ENCODE results near the gene EPN1.
"Not testable (repeated sequence)": the region's sequence is repeated elsewhere in the genome, so short reads cannot be mapped to it uniquely, and the experiment has no call there.

Gene EPN1

DNA sequence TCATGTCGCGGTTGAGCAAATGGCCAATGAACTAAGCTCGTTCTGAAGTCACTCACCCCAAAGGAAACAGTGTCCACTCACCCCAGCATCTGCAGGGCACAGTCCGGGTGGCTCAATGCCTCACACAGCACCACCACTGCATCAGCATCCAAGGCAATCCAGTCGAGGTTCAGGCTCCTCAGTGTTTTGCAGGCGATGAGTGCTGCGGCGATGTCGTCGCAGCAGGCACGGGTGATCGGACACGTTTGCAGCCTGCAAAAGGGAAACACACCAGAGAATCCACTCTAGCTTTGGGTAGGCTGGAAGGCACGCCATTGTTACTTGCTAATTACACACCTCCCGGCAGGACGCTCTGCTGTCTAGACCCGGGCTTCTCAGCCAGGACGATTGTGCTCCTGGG lies 36.7 kb downstream of the EPN1 start:
- Histone ChIP-seq H3K9me3 (ENCODE audit: control insufficient read depth in 2 of 2, low read length in 2 of 2) (no peaks in the 10 kb centered on the region), H3K36me3 (ENCODE audit: control insufficient read depth in 2 of 2, insufficient read depth in 2 of 2, low read length in 2 of 2) (no peaks in the 10 kb centered on the region), H3K27ac (ENCODE audit: low read length) (no peak overlapping the region), H3K4me3 (ENCODE audit: low read length in 2 of 2) (no peak overlapping the region), H3K9ac (ENCODE audit: low read length in 2 of 2) (no peak overlapping the region), H3K27me3 (ENCODE audit: control insufficient read depth in 1 of 2, insufficient read depth in 2 of 2, low read length in 2 of 2) (peaks cover 3 to 4% of the 10 kb centered on the region in 2 donors), H3K4me1 (ENCODE audit: control insufficient read depth, insufficient read depth, low read length) (no peaks in the 10 kb centered on the region)

DNA sequence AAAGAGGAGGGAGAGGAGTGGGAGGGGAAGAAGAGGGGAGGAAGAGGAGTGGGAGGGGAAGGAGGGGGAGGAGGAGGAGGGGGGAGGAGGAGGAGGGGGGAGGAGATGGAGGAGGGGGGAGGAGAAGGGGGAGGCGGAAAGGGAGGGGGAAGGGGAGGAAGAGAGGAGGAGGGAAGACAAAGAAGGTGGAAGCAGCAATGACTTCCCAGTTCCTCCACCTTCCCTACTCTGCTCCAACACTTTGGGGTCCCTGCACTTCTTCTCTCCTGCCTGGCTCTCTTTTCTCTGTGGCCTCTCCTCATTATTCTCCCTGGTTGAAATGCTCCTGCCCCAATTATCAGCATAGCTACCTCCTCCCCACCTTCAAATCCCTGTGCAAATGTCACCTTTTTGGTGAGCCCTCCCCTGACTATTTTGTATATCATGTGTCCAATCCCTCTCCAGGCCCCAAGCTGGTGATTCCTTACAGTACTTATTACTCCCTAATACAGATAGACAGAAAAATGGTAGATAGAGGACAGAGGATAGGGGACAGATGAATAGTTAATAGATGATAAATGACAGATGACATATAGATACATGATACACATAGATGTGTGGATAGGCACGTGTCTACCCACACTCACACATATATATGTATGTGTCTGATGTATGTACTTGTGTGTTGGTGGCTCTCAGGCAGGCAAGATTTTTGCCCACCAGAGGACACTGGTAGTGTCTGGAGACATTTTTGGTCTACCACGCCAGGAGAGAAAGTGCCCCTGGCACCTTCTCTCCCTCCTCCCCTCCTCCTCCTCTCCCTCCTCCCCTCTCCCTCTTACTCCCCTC lies 38.0 kb downstream of the EPN1 start:
- peaks cover 5 to 13% of the 10 kb centered on the region in 2 donors for H3K27me3 ChIP-seq (ENCODE audit: control insufficient read depth in 1 of 2, insufficient read depth in 2 of 2, low read length in 2 of 2)
- H3K27ac ChIP-seq (ENCODE audit: low read length): no peak overlapping the region
- no peaks in the 10 kb centered on the region for H3K9me3 ChIP-seq (ENCODE audit: control insufficient read depth in 2 of 2, low read length in 2 of 2)
- H3K9ac ChIP-seq (ENCODE audit: low read length in 2 of 2): no peak overlapping the region
- H3K4me1 ChIP-seq (ENCODE audit: control insufficient read depth, insufficient read depth, low read length): no peaks in the 10 kb centered on the region
- no peaks in the 10 kb centered on the region for H3K36me3 ChIP-seq (ENCODE audit: control insufficient read depth in 2 of 2, insufficient read depth in 2 of 2, low read length in 2 of 2)
- H3K4me3 ChIP-seq (ENCODE audit: low read length in 2 of 2): no peak overlapping the region

DNA sequence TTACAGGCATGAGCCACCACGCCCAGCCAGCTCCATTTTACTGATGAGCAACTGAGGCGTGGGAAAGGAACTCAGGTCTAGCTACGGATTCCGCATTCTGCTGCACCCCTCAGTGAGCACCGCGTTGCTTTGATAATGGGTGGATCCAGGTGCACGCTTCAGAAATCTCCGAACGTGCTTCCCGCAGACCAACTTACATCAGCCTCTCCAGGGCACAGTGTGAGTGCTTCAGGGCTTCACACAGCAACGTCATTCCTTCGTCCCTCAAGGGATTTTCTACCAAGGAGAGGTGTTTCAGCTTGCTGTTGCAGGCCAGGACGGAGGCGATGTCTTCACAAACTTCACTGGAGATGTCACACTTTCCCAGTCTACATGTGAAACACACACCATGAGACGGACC lies 41.5 kb downstream of the EPN1 start:
- no peaks in the 10 kb centered on the region for H3K4me1 ChIP-seq (ENCODE audit: control insufficient read depth, insufficient read depth, low read length)
- H3K27ac ChIP-seq (ENCODE audit: low read length): no peak overlapping the region
- H3K27me3 ChIP-seq (ENCODE audit: control insufficient read depth in 1 of 2, insufficient read depth in 2 of 2, low read length in 2 of 2): peaks cover 15 to 26% of the 10 kb centered on the region in 2 donors
- no peak overlapping the region for H3K4me3 ChIP-seq (ENCODE audit: low read length in 2 of 2)
- H3K36me3 ChIP-seq (ENCODE audit: control insufficient read depth in 2 of 2, insufficient read depth in 2 of 2, low read length in 2 of 2): no peaks in the 10 kb centered on the region
- peaks cover 0 to 5% of the 10 kb centered on the region in 2 donors for H3K9me3 ChIP-seq (ENCODE audit: control insufficient read depth in 2 of 2, low read length in 2 of 2)
- H3K9ac ChIP-seq (ENCODE audit: low read length in 2 of 2): no peak overlapping the region

DNA sequence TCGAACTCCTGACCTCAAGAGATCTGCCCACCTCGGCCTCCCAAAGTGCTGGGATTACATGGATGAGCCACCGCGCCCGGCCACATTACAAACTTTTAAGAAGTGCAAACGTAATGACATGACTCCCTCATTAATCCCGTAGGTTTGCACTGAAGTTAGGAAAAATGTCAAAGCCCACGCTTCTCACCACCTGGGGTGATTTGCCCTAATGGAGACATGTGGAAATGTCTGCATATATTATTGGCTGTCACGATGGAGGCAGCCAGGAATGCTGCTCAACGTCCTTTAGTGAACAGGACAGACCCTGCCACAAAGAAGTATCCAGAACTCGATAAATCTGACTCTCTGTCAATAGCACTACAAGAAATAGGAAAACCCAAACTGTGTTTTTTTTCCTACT lies 42.2 kb downstream of the EPN1 start:
- no peak overlapping the region for H3K9ac ChIP-seq (ENCODE audit: low read length in 2 of 2)
- H3K27me3 ChIP-seq (ENCODE audit: control insufficient read depth in 1 of 2, insufficient read depth in 2 of 2, low read length in 2 of 2): peaks cover 15 to 26% of the 10 kb centered on the region in 2 donors
- H3K4me3 ChIP-seq (ENCODE audit: low read length in 2 of 2): no peak overlapping the region
- no peaks in the 10 kb centered on the region for H3K36me3 ChIP-seq (ENCODE audit: control insufficient read depth in 2 of 2, insufficient read depth in 2 of 2, low read length in 2 of 2)
- H3K4me1 ChIP-seq (ENCODE audit: control insufficient read depth, insufficient read depth, low read length): no peaks in the 10 kb centered on the region
- no peak overlapping the region for H3K27ac ChIP-seq (ENCODE audit: low read length)
- H3K9me3 ChIP-seq (ENCODE audit: control insufficient read depth in 2 of 2, low read length in 2 of 2): peaks cover 3 to 5% of the 10 kb centered on the region in 2 donors

DNA sequence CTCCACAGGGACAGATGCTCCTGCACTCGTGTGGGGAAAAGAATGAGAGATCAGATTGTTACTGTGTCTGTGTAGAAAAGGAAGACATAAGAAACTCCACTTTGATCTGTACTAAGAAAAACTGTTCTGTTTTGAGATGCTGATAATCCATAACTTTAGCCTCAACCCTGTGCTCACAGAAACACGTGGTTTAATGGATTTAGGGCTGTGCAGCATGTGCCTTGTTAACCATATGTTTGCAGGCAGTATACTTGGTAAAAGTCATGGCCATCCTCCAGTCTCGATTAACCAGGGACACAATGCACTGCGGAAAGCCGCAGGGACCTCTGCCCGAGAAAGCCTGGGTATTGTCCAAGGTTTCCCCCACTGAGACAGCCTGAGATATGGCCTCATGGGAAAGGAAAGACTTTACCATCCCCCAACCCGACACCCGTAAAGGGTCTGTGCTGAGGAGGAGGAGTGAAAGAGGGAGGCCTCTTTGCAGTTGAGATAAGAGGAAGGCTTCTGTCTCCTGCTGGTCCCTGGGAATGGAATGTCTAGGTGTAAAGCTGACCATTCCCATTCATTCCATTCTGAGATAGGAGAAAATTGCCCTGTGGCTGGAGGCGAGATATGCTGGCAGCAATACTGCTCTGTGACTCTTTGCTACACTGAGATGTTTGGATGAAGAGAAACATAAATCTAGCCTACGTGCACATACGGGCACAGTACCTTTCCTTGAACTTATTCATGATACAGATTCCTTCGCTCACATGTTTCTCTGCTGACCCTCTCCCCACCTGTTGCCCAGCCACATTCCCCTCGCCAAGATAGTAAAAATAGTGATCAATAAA lies 43.1 kb downstream of the EPN1 start:
- H3K9ac ChIP-seq (ENCODE audit: low read length in 2 of 2); H3K36me3 ChIP-seq (ENCODE audit: control insufficient read depth in 2 of 2, insufficient read depth in 2 of 2, low read length in 2 of 2); H3K4me3 ChIP-seq (ENCODE audit: low read length in 2 of 2); H3K27ac ChIP-seq (ENCODE audit: low read length); H3K9me3 ChIP-seq (ENCODE audit: control insufficient read depth in 2 of 2, low read length in 2 of 2); H3K4me1 ChIP-seq (ENCODE audit: control insufficient read depth, insufficient read depth, low read length): not testable (repeated sequence)
- peaks cover 15 to 26% of the 10 kb centered on the region in 2 donors for H3K27me3 ChIP-seq (ENCODE audit: control insufficient read depth in 1 of 2, insufficient read depth in 2 of 2, low read length in 2 of 2)

DNA sequence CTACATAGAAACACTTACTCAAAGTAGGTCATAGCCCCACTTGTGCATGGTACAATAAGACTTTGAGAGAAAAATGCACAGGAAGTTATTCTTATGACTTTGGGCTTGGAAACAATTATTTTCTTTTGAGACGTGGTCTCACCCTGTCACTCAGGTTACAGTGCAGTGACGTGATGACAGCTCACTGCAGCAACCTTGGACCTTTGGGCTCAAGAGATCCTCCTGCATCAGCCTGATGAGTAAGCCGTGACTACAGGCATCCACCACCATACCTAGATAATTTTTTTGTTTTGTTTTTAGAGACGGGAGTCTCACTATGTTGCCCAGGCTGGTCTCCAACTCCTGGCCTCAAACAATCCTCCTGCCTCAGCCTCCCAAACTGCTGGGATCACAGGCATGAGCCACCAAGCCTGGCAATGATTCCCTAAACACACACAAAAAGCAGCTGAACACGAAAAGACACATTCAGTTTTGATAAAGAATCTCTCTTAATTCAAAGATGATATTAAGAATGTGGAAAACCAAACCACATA lies 45.3 kb downstream of the EPN1 start:
- Histone ChIP-seq H3K27ac (ENCODE audit: low read length) (no peak overlapping the region), H3K4me3 (ENCODE audit: low read length in 2 of 2) (no peak overlapping the region), H3K4me1 (ENCODE audit: control insufficient read depth, insufficient read depth, low read length) (no peaks in the 10 kb centered on the region), H3K27me3 (ENCODE audit: control insufficient read depth in 1 of 2, insufficient read depth in 2 of 2, low read length in 2 of 2) (peaks cover 15 to 26% of the 10 kb centered on the region in 2 donors), H3K9me3 (ENCODE audit: control insufficient read depth in 2 of 2, low read length in 2 of 2) (peaks cover 5 to 7% of the 10 kb centered on the region in 2 donors), H3K36me3 (ENCODE audit: control insufficient read depth in 2 of 2, insufficient read depth in 2 of 2, low read length in 2 of 2) (no peaks in the 10 kb centered on the region), H3K9ac (ENCODE audit: low read length in 2 of 2) (no peak overlapping the region)

DNA sequence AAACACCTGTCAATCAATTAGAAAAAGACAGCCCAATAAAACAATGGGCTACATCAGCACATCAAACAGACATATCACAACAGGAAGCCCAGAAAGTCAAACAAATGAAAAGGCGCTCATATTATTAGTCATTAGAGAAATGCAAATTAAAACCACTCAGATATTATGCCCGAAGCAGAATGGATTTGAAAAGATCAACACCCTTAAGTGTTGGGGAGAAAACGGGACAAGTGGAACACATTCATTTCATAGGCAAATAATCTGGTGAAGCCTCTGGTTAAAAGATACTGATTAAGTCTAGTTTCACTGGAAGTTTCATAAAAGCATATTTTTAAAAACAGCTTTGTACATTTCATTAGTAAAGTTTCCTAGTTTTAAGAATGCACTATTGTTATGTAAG lies 45.8 kb downstream of the EPN1 start:
- H3K27ac ChIP-seq (ENCODE audit: low read length): no peak overlapping the region
- peaks cover 15 to 26% of the 10 kb centered on the region in 2 donors for H3K27me3 ChIP-seq (ENCODE audit: control insufficient read depth in 1 of 2, insufficient read depth in 2 of 2, low read length in 2 of 2)
- no peaks in the 10 kb centered on the region for H3K4me1 ChIP-seq (ENCODE audit: control insufficient read depth, insufficient read depth, low read length)
- peaks cover 5 to 7% of the 10 kb centered on the region in 2 donors for H3K9me3 ChIP-seq (ENCODE audit: control insufficient read depth in 2 of 2, low read length in 2 of 2)
- no peak overlapping the region for H3K9ac ChIP-seq (ENCODE audit: low read length in 2 of 2)
- H3K4me3 ChIP-seq (ENCODE audit: low read length in 2 of 2): no peak overlapping the region
- no peaks in the 10 kb centered on the region for H3K36me3 ChIP-seq (ENCODE audit: control insufficient read depth in 2 of 2, insufficient read depth in 2 of 2, low read length in 2 of 2)

DNA sequence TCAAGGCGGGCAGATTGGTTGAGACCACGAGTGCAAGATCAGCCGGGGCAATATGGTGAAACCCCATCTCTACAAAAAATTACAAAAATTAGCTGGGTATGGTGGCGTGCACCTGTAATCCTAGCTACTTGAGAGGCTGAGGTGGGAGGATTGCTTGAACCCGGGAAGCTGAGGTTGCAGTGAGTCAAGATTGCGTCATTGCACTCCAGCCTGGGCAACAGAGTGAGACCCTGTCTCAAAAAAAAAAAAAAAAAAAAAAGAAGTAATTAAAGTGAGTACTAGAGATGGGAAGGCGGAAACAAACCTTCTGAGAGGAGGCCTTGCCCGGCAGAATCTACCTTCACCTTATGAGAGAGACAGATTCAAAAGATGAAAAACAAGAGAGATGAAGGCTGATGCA lies 48.5 kb downstream of the EPN1 start:
- H3K4me1 ChIP-seq (ENCODE audit: control insufficient read depth, insufficient read depth, low read length): no peaks in the 10 kb centered on the region
- H3K27ac ChIP-seq (ENCODE audit: low read length): no peak overlapping the region
- no peaks in the 10 kb centered on the region for H3K36me3 ChIP-seq (ENCODE audit: control insufficient read depth in 2 of 2, insufficient read depth in 2 of 2, low read length in 2 of 2)
- H3K27me3 ChIP-seq (ENCODE audit: control insufficient read depth in 1 of 2, insufficient read depth in 2 of 2, low read length in 2 of 2): peaks cover 8 to 13% of the 10 kb centered on the region in 2 donors
- peaks cover 5 to 7% of the 10 kb centered on the region in 2 donors for H3K9me3 ChIP-seq (ENCODE audit: control insufficient read depth in 2 of 2, low read length in 2 of 2)
- H3K9ac ChIP-seq (ENCODE audit: low read length in 2 of 2): no peak overlapping the region
- no peak overlapping the region for H3K4me3 ChIP-seq (ENCODE audit: low read length in 2 of 2)

DNA sequence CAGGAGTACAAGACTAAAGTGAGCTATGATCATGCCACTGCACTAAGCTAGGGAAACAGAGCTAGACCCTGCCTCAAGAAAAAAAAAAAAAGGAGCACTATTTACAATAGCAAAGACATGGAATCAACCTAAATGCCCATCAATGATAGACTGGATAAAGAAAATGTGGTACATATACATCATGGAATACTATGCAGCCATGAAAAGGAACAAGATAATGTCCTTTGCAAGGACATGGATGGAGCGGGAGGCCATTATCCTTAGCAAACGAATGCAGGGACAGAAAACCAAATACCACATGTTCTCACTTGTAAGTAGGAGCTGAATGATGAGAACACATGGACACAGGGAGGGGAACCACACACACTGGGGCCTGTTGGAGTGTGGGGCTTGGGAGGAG lies 55.4 kb downstream of the EPN1 start:
- H3K36me3 ChIP-seq (ENCODE audit: control insufficient read depth in 2 of 2, insufficient read depth in 2 of 2, low read length in 2 of 2); H3K27ac ChIP-seq (ENCODE audit: low read length); H3K4me1 ChIP-seq (ENCODE audit: control insufficient read depth, insufficient read depth, low read length); H3K4me3 ChIP-seq (ENCODE audit: low read length in 2 of 2); H3K27me3 ChIP-seq (ENCODE audit: control insufficient read depth in 1 of 2, insufficient read depth in 2 of 2, low read length in 2 of 2); H3K9me3 ChIP-seq (ENCODE audit: control insufficient read depth in 2 of 2, low read length in 2 of 2); H3K9ac ChIP-seq (ENCODE audit: low read length in 2 of 2): not testable (repeated sequence)

DNA sequence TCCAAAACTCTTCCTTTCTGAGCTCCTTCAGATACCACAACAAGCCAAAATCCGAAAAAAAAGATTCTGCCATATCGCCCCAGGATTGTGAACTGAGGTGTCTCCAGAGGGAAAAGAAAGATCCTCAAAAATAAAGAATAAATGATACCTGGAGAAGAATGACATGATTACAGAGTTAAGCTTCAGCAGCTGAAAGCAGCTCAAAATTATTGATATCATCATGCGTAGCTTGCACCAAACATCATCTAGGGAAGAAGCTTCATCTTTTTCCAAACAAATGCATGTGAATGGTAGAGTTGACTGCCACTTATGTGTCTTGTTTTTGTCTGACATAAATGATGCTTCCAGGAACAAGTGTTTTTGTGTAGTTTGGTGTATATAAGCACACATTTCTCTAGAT lies 63.3 kb downstream of the EPN1 start, which contains the start of gene NLRP9:
Gene NLRP9 (minus strand): TSS at position 101 of the 400 bp plus-strand sequence. CDS start 28 bp downstream, at position 73.
- peaks cover 0 to 4% of the 10 kb centered on the region in 2 donors for H3K27me3 ChIP-seq (ENCODE audit: control insufficient read depth in 1 of 2, insufficient read depth in 2 of 2, low read length in 2 of 2)
- no peaks in the 10 kb centered on the region for H3K4me1 ChIP-seq (ENCODE audit: control insufficient read depth, insufficient read depth, low read length)
- no peaks in the 10 kb centered on the region for H3K36me3 ChIP-seq (ENCODE audit: control insufficient read depth in 2 of 2, insufficient read depth in 2 of 2, low read length in 2 of 2)
- no peak within 1 kb of the TSS for H3K27ac ChIP-seq (ENCODE audit: low read length)
- H3K9ac ChIP-seq (ENCODE audit: low read length in 2 of 2): no peak within 1 kb of the TSS
- no peak within 1 kb of the TSS for H3K4me3 ChIP-seq (ENCODE audit: low read length in 2 of 2)
- H3K9me3 ChIP-seq (ENCODE audit: control insufficient read depth in 2 of 2, low read length in 2 of 2): no peaks in the 10 kb centered on the region
